ENCODE data around the gene MAPK14. TPM values are rescaled to one million over a fixed set of nuclear protein-coding genes. Genes with fewer than 3 reads are reported as not detected.
"Not testable (repeated sequence)": the region's sequence is repeated elsewhere in the genome, so short reads cannot be mapped to it uniquely, and the experiment has no call there.

The MAPK14 gene
- total RNA-seq, 1 donor from 2014 or later: 67.6 TPM

GRCh38 chr6:36116066-36116864 is 88.7 kb downstream of the MAPK14 start:
- DNase-seq (ENCODE audit: low spot score) (no peak), ATAC-seq (no peak)
- intact Hi-C loops (cut with DNase I): no loop called here

GRCh38 chr6:36116943-36117342 is 89.3 kb downstream of the MAPK14 start:
- no peak for DNase-seq (ENCODE audit: low spot score)
- no peak for ATAC-seq

DNA sequence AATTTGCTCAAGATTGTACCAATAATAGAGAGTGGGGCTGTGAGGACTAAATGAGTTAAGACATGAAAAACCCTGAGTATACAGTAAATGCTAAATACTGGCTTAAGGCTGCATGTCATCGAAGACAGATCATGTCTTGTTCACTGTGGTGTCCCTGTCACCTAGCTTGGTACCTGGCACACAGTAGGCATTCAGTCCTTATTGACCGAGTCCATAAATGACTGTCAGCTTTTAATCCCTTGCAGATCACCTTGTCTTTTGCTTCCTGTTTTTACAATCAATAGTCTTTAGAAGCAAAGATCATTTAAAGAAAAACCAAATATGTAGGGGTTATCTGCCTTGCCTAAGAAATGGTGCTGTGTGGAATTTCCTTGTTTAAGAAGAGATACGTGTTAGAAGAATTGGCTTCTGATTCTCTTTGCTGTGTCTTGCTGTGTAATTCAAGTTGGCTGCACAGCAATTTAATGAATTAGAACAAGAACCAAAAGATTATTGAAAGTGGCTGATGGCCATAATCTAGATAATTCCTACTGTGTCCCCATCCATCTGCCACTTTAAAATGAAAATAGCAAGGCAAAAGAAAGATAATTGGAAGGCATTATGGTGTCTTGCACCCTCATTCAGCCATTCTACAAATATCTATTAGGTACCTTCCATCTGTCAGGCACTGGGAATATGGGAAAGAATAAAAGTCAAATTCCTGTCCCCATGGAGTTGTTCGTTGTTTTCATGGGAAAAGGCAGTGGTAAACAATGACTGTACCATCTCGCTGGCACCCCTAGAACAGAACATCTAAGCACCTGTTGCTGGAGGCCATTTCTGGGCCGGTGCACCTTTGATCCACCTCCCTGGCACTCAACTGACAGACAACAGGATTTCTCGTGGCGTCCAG is 90.3 kb downstream of the MAPK14 start:
- DNase-seq (ENCODE audit: low spot score) (no peak), ATAC-seq (no peak)
- intact Hi-C loops (cut with DNase I): no loop called here

More at GRCh38 chr6:36116943-36117342, 89.3 kb downstream of the MAPK14 start:
- intact Hi-C loops (cut with DNase I): no loop called here

DNA sequence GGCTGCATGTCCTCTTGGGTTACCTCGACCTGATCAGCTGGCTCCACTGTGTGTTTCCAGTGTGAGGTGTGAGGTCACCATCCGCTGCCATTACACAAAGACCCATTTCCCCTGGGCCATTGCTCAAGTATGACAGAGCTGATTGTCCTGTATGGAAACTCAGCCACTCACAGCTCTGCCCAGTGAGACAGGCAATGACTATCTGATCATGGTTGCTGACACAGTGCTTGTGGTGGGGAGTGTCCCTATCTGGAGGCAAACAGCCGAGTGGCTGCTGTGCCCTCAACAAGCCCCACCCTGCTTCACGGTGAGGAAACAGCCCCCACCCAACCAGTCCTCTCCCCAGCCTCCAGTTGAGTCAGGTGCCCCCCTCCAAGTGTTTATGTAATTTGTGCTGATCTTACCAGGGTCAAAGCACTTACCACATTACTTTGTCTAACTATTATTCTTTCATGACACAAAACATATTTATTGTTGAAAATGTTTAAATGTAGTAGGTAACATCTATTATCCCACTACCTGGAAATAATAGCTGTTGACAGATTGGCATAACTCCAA is 91.0 kb downstream of the MAPK14 start:
- peak; percentile 8 for ATAC-seq
- no peak for DNase-seq (ENCODE audit: low spot score)
- intact Hi-C loops (cut with DNase I): no loop called here

- no peak for DNase-seq (ENCODE audit: low spot score)
- ATAC-seq: no peak
- intact Hi-C loops (cut with DNase I): no loop called here
Measured at GRCh38 chr6:36119209-36119608, 91.6 kb downstream of the MAPK14 start.

GRCh38 chr6:36120018-36120417 is 92.4 kb downstream of the MAPK14 start:
- ATAC-seq (no peak), DNase-seq (ENCODE audit: low spot score) (no peak)
- intact Hi-C loops (cut with DNase I): no loop called here

GRCh38 chr6:36120539-36120938 is 92.9 kb downstream of the MAPK14 start:
- ATAC-seq: no peak
- no peak for DNase-seq (ENCODE audit: low spot score)

DNA sequence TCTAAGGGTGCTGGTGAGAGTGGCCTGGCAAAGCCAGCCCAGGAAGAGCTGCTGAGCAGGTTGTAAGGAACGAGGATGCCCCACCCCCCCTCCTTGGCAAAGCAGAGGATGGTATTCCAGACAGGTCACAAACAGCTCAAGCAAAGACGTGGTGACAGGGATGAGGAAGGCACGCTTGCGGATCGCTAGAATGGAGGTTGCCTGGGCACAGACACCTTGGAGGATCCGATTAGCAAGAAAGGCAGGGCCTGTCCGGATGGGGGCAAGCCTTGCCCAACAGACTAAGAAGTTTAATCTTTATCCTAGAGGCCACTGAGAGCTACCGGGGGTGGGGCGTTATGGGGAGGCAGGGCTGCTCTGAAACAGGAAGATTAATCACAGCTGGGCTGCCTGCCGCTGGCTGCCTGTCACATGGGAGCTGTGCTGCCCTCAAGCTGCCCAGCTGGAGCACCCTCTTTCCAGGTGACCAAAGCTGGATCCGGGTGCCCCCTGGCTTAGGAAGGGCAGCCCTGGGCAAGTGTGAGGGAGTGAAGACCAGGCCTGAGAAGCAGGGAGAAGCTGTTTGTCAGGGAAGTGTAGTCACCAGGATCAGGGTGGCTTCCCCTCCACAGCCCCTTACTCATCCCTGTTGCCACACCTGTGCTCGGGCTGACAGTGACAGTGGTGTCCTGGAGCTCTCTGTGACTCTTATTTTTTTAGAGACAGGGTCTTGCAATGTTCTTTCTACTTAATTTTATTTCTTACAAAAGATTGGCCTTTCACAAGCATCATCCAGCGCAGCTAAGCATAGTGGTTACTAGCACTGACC is 93.6 kb downstream of the MAPK14 start:
- intact Hi-C loops (cut with DNase I): no loop called here
- ATAC-seq (peak; percentile 40), DNase-seq (ENCODE audit: low spot score) (peak; percentile 69)

More at GRCh38 chr6:36120539-36120938, 92.9 kb downstream of the MAPK14 start:
- intact Hi-C loops (cut with DNase I): no loop called here

DNA sequence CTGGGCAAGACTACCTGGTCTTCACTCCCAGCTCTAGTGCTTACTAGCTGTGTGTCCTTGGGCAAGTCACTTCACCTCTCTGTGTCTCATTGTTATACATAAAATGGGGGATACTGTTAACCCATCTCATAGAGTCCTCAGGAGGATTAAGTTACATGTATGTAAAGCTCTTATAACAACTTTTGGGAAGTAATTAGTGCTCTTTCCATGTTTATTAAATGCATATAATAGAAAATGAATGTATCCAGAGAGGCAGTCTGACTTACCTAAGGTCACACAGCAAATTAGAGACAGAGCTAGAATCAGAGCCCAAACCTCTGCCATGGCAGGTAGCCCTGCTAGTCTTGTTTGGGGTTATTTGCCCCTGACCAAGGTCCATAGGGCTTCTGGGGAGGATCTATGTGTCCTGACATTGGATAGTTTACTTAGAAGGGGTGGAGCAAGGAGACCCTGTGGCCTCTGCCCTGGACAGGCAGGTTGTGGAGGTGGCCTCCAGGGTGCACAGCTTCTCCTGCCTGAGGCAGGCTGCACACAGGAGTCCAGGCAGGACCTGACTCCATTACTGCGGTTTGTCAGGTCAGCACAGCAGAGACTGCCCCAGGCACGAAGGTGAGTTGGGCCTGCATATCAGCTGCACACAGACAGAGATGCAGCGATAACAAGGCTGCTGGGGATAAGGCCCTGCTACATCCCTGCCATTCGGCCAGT is 94.3 kb downstream of the MAPK14 start:
- ATAC-seq: no peak
- intact Hi-C loops (cut with DNase I): no loop called here
- DNase-seq (ENCODE audit: low spot score): no peak

- ATAC-seq: no peak
- no peak for DNase-seq (ENCODE audit: low spot score)
- intact Hi-C loops (cut with DNase I): no loop called here
Measured at GRCh38 chr6:36122495-36123269, 95.1 kb downstream of the MAPK14 start.

DNA sequence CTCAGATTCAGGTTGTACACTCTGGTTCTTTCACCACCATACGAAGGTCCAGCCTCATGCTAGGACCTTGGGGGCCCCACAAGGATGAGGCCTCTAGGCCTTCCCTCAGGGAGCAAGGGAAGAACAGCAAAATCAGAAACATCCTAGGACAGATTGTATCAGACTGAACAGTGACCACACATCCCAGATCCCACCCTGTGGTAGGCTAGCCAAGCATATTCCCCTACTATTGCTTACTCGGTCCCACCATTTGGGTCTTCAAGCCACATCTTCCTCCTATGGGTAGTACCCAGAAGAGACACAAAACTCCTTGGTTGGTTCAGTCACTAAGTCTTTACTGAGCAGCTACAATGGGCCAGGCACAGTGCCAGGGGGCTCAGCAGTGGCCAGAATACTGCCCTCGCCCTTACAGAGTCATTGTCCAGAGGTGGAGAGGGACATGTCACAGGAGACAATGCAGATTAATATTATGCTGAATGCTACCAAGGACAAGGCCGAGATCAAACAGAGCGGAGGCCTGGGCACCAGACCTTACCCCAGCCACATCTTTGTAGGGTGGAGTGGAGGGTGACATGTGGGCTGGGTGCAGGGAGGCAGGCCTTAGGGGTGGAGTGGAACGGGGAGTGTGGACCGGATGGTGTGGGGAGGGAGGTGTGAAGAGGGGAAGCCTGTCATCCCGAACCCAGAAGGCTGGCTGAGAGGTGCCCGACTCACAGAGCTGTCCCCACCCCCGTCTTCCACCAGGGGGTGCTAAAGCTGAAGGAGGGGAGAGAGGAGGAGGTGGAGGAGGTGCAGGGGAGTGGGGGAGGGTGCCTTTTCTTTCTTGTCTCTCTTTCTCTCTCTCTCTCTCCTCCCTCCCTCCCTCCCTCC is 95.9 kb downstream of the MAPK14 start:
- intact Hi-C loops (cut with DNase I): no loop called here
- peak; percentile 88 for ATAC-seq
- DNase-seq (ENCODE audit: low spot score): peak; percentile 90

- intact Hi-C loops (cut with DNase I); DNase-seq (ENCODE audit: low spot score); ATAC-seq: not testable (repeated sequence)
Measured at GRCh38 chr6:36124346-36124745, 96.7 kb downstream of the MAPK14 start.

DNA sequence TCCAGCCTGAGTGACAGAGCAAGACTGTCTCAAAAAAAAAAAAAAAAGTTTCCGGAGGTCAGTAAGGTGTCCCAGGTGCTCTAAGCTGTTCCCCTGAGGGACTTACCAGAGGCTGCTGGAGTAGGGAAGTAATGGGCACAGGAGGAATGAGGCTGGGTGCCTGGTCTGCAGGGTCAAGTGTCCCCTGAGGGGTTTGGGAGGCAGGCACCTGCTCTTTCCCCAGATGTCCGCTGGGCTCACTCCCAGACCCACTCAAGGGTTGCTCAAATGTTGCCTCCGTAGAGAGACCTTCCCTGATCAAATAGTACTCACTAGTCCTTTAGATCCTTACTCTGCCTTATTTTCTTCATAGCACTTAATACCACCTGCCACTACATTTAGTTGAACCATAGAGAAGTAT is 97.3 kb downstream of the MAPK14 start:
- DNase-seq (ENCODE audit: low spot score) (no peak), ATAC-seq (no peak)
- intact Hi-C loops (cut with DNase I): no loop called here

DNA sequence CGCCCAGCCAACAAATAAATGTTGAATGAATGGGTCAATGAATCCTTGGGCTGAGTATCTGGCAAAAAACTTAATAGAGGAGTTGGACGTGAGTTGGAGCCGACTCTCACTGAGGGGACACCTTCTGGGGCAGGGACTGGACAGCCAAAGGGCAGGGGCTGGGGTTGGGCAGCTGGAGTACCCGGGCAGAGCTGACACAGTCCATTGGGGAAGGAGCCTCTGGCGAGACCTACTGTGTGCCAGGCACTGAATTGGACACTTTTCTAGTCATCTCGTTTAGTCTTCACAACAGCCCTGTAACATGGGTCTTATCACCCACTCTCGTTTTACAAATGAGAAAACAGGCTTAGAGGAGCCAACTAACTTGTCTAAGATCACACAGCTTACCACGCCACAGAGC is 98.0 kb downstream of the MAPK14 start:
- ATAC-seq (no peak), DNase-seq (ENCODE audit: low spot score) (no peak)
- intact Hi-C loops (cut with DNase I): no loop called here

DNA sequence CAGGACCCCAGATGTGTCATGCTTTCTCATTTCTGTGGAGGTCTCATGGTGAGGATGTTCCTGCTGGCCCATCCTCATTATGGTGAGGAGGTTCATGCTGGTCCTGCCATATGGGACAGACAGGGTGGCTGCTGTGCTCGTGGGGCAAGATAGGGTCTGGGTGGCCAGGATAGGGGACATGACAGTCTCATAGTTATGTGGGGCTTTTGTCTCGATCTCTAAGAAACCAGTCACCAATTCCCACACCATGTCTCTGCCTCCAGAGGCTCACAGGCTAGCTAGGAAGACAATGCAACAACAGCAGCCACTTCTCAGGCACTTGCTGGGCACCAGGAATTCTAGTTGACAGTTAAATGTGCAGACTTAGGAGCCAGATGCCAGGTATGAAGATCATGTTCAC is 98.5 kb downstream of the MAPK14 start:
- intact Hi-C loops (cut with DNase I): no loop called here
- no peak for DNase-seq (ENCODE audit: low spot score)
- no peak for ATAC-seq

- intact Hi-C loops (cut with DNase I): no loop called here
Measured at GRCh38 chr6:36126553-36127458, 99.2 kb downstream of the MAPK14 start.

More at GRCh38 chr6:36126553-36127458, 99.2 kb downstream of the MAPK14 start:
- DNase-seq (ENCODE audit: low spot score): no peak
- no peak for ATAC-seq

Data from sciatic nerve (tissue), 2 donors.